GM23338 (cell line): ENCODE data around the gene WIPF3. TPM values are rescaled to one million over a fixed set of nuclear protein-coding genes. Genes with fewer than 3 reads are reported as not detected.

Experiments used
- ATAC-seq: fragments of 200-7000 bp; cut with Tn5 transposase; 3 replicates; pipeline ENCODE4 v1.9.1; 2020
- DNase-seq: peaks from one replicate; pipeline ENCODE4 v3.0.0-alpha.2; 2015; ENCODE audit warnings: low spot score
- H2AFZ ChIP-seq: fragments of 200-600 bp; sonication (generic); 2 replicates; pipeline ENCODE4 v1.8.0; 2016; ENCODE audit warnings: antibody characterized with exemption, mild to moderate bottlenecking, moderate library complexity
- H3F3A ChIP-seq: fragments of 200-600 bp; sonication (generic); replicated peaks from 2 replicates; pipeline ENCODE4 v1.8.0; 2017; ENCODE audit warnings: antibody characterized with exemption, mixed run types, low read depth
- H3K27ac ChIP-seq: fragments of 200-600 bp; sonication (generic); 2 replicates; pipeline ENCODE4 v1.6.1; 2016; ENCODE audit warnings: low read depth
- H3K27me3 ChIP-seq: fragments of 200-600 bp; sonication (generic); 2 replicates; pipeline ENCODE4 v1.8.0; 2016; ENCODE audit warnings: mild to moderate bottlenecking, mixed run types, moderate library complexity; ENCODE audit not compliant: insufficient read depth
- H3K36me3 ChIP-seq: fragments of 200-600 bp; sonication (generic); 2 replicates; pipeline ENCODE4 v1.8.0; 2016; ENCODE audit warnings: mild to moderate bottlenecking; ENCODE audit not compliant: insufficient read depth
- H3K4me1 ChIP-seq: fragments of 200-600 bp; sonication (generic); 2 replicates; pipeline ENCODE4 v1.8.0; 2016; ENCODE audit warnings: mild to moderate bottlenecking, moderate library complexity; ENCODE audit not compliant: insufficient read depth
- H3K4me2 ChIP-seq: fragments of 200-600 bp; sonication (generic); 2 replicates; pipeline ENCODE4 v1.7.1; 2017; ENCODE audit warnings: mixed run types
- H3K4me3 ChIP-seq: fragments of 200-600 bp; sonication (generic); 2 replicates; pipeline ENCODE4 v1.6.1; 2016; ENCODE audit warnings: mixed run types
- H3K79me2 ChIP-seq: fragments of 200-600 bp; sonication (generic); replicated peaks from 2 replicates; pipeline ENCODE4 v1.8.0; 2017; ENCODE audit warnings: mild to moderate bottlenecking; ENCODE audit not compliant: insufficient read depth
- H3K9me2 ChIP-seq: fragments of 200-600 bp; sonication (generic); 2 replicates; pipeline ENCODE4 v1.8.0; 2017; ENCODE audit not compliant: insufficient read depth
- H4K20me1 ChIP-seq: fragments of 200-600 bp; sonication (generic); replicated peaks from 2 replicates; pipeline ENCODE4 v1.8.0; 2017; ENCODE audit warnings: mild to moderate bottlenecking; ENCODE audit not compliant: insufficient read depth
- H3K27ac Mint-ChIP-seq: 2 replicates; pipeline ENCODE4 v1.8.0; 2020; ENCODE audit warnings: inconsistent platforms, mild to moderate bottlenecking, moderate library complexity, mixed read lengths
- H3K27me3 Mint-ChIP-seq: 3 replicates; pipeline ENCODE4 v1.8.0; 2022; ENCODE audit warnings: low read depth, mild to moderate bottlenecking, moderate library complexity, mixed read lengths, inconsistent platforms; ENCODE audit not compliant: insufficient read depth, poor library complexity
- H3K36me3 Mint-ChIP-seq: 3 replicates; pipeline ENCODE4 v1.8.0; 2021; ENCODE audit warnings: low read depth, mild to moderate bottlenecking, inconsistent platforms, moderate library complexity, mixed read lengths
- H3K4me1 Mint-ChIP-seq: 3 replicates; pipeline ENCODE4 v1.8.0; 2020; ENCODE audit warnings: mild to moderate bottlenecking, inconsistent platforms, mixed read lengths
- H3K4me3 Mint-ChIP-seq: 3 replicates; pipeline ENCODE4 v1.8.0; 2021; ENCODE audit warnings: moderate library complexity, mild to moderate bottlenecking, inconsistent platforms, mixed read lengths
- H3K9me3 Mint-ChIP-seq: 3 replicates; pipeline ENCODE4 v1.8.0; 2020; ENCODE audit warnings: moderate library complexity, mild to moderate bottlenecking, inconsistent platforms, mixed read lengths
- CREB1 ChIP-seq: fragments of 250-450 bp; sonication (Bioruptor Pico); IDR thresholded peaks from 2 replicates; pipeline ENCODE4 v1.5.0; 2020; ENCODE audit warnings: low read depth, mild to moderate bottlenecking, moderate library complexity
- EZH2 ChIP-seq: fragments of 200-600 bp; sonication (generic); IDR thresholded peaks from one replicate; pipeline ENCODE4 v1.8.0; 2017; ENCODE audit warnings: antibody characterized with exemption, mild to moderate bottlenecking, low read depth; ENCODE audit not compliant: unreplicated experiment
- EZH2phosphoT487 ChIP-seq: fragments of 200-600 bp; sonication (generic); IDR thresholded peaks from one replicate; pipeline ENCODE4 v1.8.1; 2018; ENCODE audit warnings: antibody characterized with exemption; ENCODE audit not compliant: unreplicated experiment
- STAT1 ChIP-seq: IDR thresholded peaks from one replicate; pipeline ENCODE4 v1.6.1; 2016; ENCODE audit warnings: antibody characterized with exemption; ENCODE audit not compliant: unreplicated experiment
- ZNF114 ChIP-seq: fragments of 250-450 bp; sonication (Bioruptor Pico); IDR thresholded peaks from 2 replicates; pipeline ENCODE4 v1.5.0; 2020; ENCODE audit warnings: mild to moderate bottlenecking, moderate library complexity
- ZNF331 ChIP-seq: fragments of 250-450 bp; sonication (Bioruptor Pico); IDR thresholded peaks from 2 replicates; pipeline ENCODE4 v1.5.0; 2020; ENCODE audit warnings: low read depth, mild to moderate bottlenecking, moderate library complexity
- polyA plus RNA-seq: library from polyadenylated mRNA; unstranded; fragments of >200 nt; fragmentation: Nextera tagmentation; extraction: Ambion mirVana; gene quantifications from 2 replicates; pipeline ENCODE4 v1.2.1, GENCODE V29; 2016
- total RNA-seq: library from RNA; depleted of rRNA; stranded (reverse); fragments of >200 nt; shearing (Covaris generic); gene quantifications from 2 replicates; pipeline ENCODE4 v1.2.3, GENCODE V29; 2014
- TF ChIP-seq, protein P1 (sequence below), 2 experiments: fragments of 200-600 bp in 1 of 2; sonication (generic) in 1 of 2; conservative IDR thresholded peaks; 2 replicates each; pipeline versions ENCODE4 v1.5.1 to v1.6.1; 2016 to 2017; ENCODE audit warnings: antibody characterized with exemption in 2 of 2, low read depth in 2 of 2, mild to moderate bottlenecking in 2 of 2, moderate library complexity in 1 of 2
- TF ChIP-seq, protein P2 (sequence below): fragments of 250-450 bp; sonication (Bioruptor Pico); IDR thresholded peaks from 2 replicates; pipeline ENCODE4 v1.5.0; 2020; ENCODE audit warnings: mild to moderate bottlenecking, moderate library complexity
- TF ChIP-seq, protein P3 (sequence below): IDR thresholded peaks from one replicate; pipeline ENCODE4 v1.6.1; 2018; ENCODE audit warnings: antibody characterized with exemption; ENCODE audit not compliant: unreplicated experiment

The WIPF3 gene
- total and polyA plus RNA-seq, 2 experiments from 2014 or later, result 5.7 to 11.4 TPM

DNA sequence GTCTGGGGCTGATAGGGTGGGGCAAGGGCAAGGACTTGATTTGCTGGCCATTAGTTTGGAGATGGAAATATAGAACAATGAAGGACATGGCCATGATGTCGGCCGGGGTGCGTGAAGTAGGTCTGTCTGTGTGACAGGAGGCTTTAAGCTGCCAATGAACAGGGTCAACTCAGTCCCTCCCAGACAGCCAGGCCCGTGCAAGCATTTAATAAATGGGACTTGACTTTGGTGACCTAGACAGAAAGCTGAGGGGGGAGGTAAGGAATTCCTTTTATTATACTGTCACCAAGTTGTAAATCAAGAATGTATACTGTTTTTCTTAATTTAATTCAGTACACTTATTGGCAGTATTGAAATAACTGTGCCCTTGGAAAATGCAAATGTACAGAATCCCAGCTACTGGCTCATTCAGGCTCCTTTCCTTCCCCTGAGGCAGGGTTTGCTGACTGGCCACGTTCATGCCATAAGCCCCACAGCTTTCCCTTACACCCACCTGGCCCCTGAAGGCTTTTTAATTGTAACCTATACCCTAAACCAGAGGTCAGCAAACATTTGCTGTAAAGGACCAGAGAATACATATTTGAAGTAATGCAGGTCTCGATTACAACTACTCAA lies 87.2 kb downstream of the WIPF3 start:
- no peak overlapping the region for H2AFZ ChIP-seq
- peaks cover 5% of the 10 kb centered on the region; the same call in 1 of the 2 replicates for H3K36me3 ChIP-seq
- no peak for DNase-seq
- peaks cover 10% of the 10 kb centered on the region for H3K9me3 Mint-ChIP-seq
- no peaks in the 10 kb centered on the region for H3K27me3 Mint-ChIP-seq
- H3K4me2 ChIP-seq, result no peak overlapping the region
- H3K9me2 ChIP-seq, result no peaks in the 10 kb centered on the region
- no peak overlapping the region for H3K4me3 Mint-ChIP-seq
- no peaks in the 10 kb centered on the region for H4K20me1 ChIP-seq
- no peaks in the 10 kb centered on the region for H3F3A ChIP-seq
- TF ChIP-seq CREB1 (CRISPR knock-in tag), result no peak
- TF ChIP-seq, protein P1, sequence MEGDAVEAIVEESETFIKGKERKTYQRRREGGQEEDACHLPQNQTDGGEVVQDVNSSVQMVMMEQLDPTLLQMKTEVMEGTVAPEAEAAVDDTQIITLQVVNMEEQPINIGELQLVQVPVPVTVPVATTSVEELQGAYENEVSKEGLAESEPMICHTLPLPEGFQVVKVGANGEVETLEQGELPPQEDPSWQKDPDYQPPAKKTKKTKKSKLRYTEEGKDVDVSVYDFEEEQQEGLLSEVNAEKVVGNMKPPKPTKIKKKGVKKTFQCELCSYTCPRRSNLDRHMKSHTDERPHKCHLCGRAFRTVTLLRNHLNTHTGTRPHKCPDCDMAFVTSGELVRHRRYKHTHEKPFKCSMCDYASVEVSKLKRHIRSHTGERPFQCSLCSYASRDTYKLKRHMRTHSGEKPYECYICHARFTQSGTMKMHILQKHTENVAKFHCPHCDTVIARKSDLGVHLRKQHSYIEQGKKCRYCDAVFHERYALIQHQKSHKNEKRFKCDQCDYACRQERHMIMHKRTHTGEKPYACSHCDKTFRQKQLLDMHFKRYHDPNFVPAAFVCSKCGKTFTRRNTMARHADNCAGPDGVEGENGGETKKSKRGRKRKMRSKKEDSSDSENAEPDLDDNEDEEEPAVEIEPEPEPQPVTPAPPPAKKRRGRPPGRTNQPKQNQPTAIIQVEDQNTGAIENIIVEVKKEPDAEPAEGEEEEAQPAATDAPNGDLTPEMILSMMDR (conservative IDR thresholded peaks at IDR 0.05; ENCODE audit: low read depth in 2 of 2), result no peak
- TF ChIP-seq, protein P2, sequence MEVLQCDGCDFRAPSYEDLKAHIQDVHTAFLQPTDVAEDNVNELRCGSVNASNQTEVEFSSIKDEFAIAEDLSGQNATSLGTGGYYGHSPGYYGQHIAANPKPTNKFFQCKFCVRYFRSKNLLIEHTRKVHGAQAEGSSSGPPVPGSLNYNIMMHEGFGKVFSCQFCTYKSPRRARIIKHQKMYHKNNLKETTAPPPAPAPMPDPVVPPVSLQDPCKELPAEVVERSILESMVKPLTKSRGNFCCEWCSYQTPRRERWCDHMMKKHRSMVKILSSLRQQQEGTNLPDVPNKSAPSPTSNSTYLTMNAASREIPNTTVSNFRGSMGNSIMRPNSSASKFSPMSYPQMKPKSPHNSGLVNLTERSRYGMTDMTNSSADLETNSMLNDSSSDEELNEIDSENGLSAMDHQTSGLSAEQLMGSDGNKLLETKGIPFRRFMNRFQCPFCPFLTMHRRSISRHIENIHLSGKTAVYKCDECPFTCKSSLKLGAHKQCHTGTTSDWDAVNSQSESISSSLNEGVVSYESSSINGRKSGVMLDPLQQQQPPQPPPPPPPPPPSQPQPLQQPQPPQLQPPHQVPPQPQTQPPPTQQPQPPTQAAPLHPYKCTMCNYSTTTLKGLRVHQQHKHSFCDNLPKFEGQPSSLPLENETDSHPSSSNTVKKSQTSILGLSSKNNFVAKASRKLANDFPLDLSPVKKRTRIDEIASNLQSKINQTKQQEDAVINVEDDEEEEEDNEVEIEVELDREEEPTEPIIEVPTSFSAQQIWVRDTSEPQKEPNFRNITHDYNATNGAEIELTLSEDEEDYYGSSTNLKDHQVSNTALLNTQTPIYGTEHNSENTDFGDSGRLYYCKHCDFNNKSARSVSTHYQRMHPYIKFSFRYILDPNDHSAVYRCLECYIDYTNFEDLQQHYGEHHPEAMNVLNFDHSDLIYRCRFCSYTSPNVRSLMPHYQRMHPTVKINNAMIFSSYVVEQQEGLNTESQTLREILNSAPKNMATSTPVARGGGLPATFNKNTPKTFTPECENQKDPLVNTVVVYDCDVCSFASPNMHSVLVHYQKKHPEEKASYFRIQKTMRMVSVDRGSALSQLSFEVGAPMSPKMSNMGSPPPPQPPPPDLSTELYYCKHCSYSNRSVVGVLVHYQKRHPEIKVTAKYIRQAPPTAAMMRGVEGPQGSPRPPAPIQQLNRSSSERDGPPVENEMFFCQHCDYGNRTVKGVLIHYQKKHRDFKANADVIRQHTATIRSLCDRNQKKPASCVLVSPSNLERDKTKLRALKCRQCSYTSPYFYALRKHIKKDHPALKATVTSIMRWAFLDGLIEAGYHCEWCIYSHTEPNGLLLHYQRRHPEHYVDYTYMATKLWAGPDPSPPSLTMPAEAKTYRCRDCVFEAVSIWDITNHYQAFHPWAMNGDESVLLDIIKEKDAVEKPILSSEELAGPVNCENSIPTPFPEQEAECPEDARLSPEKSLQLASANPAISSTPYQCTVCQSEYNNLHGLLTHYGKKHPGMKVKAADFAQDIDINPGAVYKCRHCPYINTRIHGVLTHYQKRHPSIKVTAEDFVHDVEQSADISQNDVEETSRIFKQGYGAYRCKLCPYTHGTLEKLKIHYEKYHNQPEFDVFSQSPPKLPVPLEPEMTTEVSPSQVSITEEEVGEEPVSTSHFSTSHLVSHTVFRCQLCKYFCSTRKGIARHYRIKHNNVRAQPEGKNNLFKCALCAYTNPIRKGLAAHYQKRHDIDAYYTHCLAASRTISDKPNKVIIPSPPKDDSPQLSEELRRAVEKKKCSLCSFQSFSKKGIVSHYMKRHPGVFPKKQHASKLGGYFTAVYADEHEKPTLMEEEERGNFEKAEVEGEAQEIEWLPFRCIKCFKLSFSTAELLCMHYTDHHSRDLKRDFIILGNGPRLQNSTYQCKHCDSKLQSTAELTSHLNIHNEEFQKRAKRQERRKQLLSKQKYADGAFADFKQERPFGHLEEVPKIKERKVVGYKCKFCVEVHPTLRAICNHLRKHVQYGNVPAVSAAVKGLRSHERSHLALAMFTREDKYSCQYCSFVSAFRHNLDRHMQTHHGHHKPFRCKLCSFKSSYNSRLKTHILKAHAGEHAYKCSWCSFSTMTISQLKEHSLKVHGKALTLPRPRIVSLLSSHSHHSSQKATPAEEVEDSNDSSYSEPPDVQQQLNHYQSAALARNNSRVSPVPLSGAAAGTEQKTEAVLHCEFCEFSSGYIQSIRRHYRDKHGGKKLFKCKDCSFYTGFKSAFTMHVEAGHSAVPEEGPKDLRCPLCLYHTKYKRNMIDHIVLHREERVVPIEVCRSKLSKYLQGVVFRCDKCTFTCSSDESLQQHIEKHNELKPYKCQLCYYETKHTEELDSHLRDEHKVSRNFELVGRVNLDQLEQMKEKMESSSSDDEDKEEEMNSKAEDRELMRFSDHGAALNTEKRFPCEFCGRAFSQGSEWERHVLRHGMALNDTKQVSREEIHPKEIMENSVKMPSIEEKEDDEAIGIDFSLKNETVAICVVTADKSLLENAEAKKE (CRISPR knock-in tag), result no peak
- TF ChIP-seq EZH2, result no peak
- no peak for TF ChIP-seq ZNF331
- TF ChIP-seq EZH2phosphoT487, result no peak
- TF ChIP-seq, protein P3, sequence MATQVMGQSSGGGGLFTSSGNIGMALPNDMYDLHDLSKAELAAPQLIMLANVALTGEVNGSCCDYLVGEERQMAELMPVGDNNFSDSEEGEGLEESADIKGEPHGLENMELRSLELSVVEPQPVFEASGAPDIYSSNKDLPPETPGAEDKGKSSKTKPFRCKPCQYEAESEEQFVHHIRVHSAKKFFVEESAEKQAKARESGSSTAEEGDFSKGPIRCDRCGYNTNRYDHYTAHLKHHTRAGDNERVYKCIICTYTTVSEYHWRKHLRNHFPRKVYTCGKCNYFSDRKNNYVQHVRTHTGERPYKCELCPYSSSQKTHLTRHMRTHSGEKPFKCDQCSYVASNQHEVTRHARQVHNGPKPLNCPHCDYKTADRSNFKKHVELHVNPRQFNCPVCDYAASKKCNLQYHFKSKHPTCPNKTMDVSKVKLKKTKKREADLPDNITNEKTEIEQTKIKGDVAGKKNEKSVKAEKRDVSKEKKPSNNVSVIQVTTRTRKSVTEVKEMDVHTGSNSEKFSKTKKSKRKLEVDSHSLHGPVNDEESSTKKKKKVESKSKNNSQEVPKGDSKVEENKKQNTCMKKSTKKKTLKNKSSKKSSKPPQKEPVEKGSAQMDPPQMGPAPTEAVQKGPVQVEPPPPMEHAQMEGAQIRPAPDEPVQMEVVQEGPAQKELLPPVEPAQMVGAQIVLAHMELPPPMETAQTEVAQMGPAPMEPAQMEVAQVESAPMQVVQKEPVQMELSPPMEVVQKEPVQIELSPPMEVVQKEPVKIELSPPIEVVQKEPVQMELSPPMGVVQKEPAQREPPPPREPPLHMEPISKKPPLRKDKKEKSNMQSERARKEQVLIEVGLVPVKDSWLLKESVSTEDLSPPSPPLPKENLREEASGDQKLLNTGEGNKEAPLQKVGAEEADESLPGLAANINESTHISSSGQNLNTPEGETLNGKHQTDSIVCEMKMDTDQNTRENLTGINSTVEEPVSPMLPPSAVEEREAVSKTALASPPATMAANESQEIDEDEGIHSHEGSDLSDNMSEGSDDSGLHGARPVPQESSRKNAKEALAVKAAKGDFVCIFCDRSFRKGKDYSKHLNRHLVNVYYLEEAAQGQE, result no peak
- no peak for TF ChIP-seq STAT1
- TF ChIP-seq ZNF114 (CRISPR knock-in tag), result no peak
- peaks cover 38% of the 10 kb centered on the region for H3K36me3 Mint-ChIP-seq
- no peak for ATAC-seq
- no peak overlapping the region for H3K27ac ChIP-seq
- H3K4me3 ChIP-seq, result no peak overlapping the region
- no peak overlapping the region for H3K27ac Mint-ChIP-seq
- no peaks in the 10 kb centered on the region for H3K79me2 ChIP-seq
- no peaks in the 10 kb centered on the region for H3K4me1 Mint-ChIP-seq
- no peaks in the 10 kb centered on the region for H3K27me3 ChIP-seq
- H3K4me1 ChIP-seq, result no peaks in the 10 kb centered on the region
